ENCODE data around the gene DNAH8. TPM values are rescaled to one million over a fixed set of nuclear protein-coding genes. Genes with fewer than 3 reads are reported as not detected.

The DNAH8 gene
- total RNA-seq, 1 experiment from 2014 or later = 0.15 TPM

- CTCF ChIA-PET = no interaction called here
- intact Hi-C loops (cut with micrococcal nuclease) = no loop called here
- H3K9me3 ChIP-seq (ENCODE audit: low read length) = no peaks in the 10 kb centered on the region
- H3K9me2 ChIP-seq (replicated peaks; ENCODE audit: low read length) = no peaks in the 10 kb centered on the region
- no peak overlapping the region for H3K9ac ChIP-seq (ENCODE audit: low read length)
- no peaks in the 10 kb centered on the region for H3K4me1 ChIP-seq (ENCODE audit: insufficient read depth, low read length)
- DNase-seq = no peak
- peaks cover 78% of the 10 kb centered on the region for H3K27me3 ChIP-seq (ENCODE audit: low read length)
- H3K36me3 ChIP-seq (ENCODE audit: low read depth, low read length) = no peaks in the 10 kb centered on the region
- no peaks in the 10 kb centered on the region for H4K20me1 ChIP-seq (ENCODE audit: low read length)
- no peak overlapping the region for H3K27ac ChIP-seq (ENCODE audit: low read length)
- H3K4me2 ChIP-seq (ENCODE audit: low read length) = no peak overlapping the region
- H2AFZ ChIP-seq (ENCODE audit: low read length) = no peak overlapping the region
- POLR2A ChIA-PET (ENCODE audit: unreplicated experiment) = no interaction called here
- TF ChIP-seq EZH2phosphoT487 (IDR thresholded peaks at IDR 0.05; ENCODE audit: borderline replicate concordance, low read length) (no peak), EZH2 (IDR thresholded peaks at IDR 0.05; ENCODE audit: low read length, unreplicated experiment) (no peak), CTCF (conservative IDR thresholded peaks at IDR 0.05; ENCODE audit: low read depth, low read length) (no peak)
- H3F3A ChIP-seq (ENCODE audit: low read length, unreplicated experiment) = no peaks in the 10 kb centered on the region
- H3K79me2 ChIP-seq (ENCODE audit: low read length) = no peaks in the 10 kb centered on the region
- BruUV-seq (replicated peaks) = no TSS peak
- ATAC-seq = no peak
- no peak overlapping the region for H3K4me3 ChIP-seq (ENCODE audit: low read length)
These were observed 289.7 kb downstream of the DNAH8 start for GRCh38 chr6:39004801-39005200.

GRCh38 chr6:39005774-39006173, 290.7 kb downstream of the DNAH8 start:
- ChIA-PET POLR2A (ENCODE audit: unreplicated experiment) (no interaction called here), CTCF (no interaction called here)
- BruUV-seq (replicated peaks) = no TSS peak
- Histone ChIP-seq H3K4me3 (ENCODE audit: low read length) (no peak overlapping the region), H3K36me3 (ENCODE audit: low read depth, low read length) (no peaks in the 10 kb centered on the region), H3K9me3 (ENCODE audit: low read length) (no peaks in the 10 kb centered on the region), H4K20me1 (ENCODE audit: low read length) (no peaks in the 10 kb centered on the region), H3K27me3 (ENCODE audit: low read length) (peaks cover 72% of the 10 kb centered on the region), H3K27ac (ENCODE audit: low read length) (no peak overlapping the region), H3K9ac (ENCODE audit: low read length) (no peak overlapping the region), H3K9me2 (replicated peaks; ENCODE audit: low read length) (no peaks in the 10 kb centered on the region), H3K4me1 (ENCODE audit: insufficient read depth, low read length) (no peaks in the 10 kb centered on the region), H3K79me2 (ENCODE audit: low read length) (no peaks in the 10 kb centered on the region), H3F3A (ENCODE audit: low read length, unreplicated experiment) (no peaks in the 10 kb centered on the region), H2AFZ (ENCODE audit: low read length) (no peak overlapping the region), H3K4me2 (ENCODE audit: low read length) (no peak overlapping the region)
- intact Hi-C loops (cut with micrococcal nuclease) = no loop called here
- TF ChIP-seq EZH2phosphoT487 (IDR thresholded peaks at IDR 0.05; ENCODE audit: borderline replicate concordance, low read length) (no peak), CTCF (conservative IDR thresholded peaks at IDR 0.05; ENCODE audit: low read depth, low read length) (no peak)
- no peak for ATAC-seq
- no peak for DNase-seq

- H3K4me3 ChIP-seq (ENCODE audit: low read length) = no peak overlapping the region
- CTCF ChIA-PET = no interaction called here
- intact Hi-C loops (cut with micrococcal nuclease) = no loop called here
These were observed 292.5 kb downstream of the DNAH8 start for GRCh38 chr6:39007575-39007974.

More at GRCh38 chr6:39007575-39007974, 292.5 kb downstream of the DNAH8 start:
- Histone ChIP-seq H3K4me1 (ENCODE audit: insufficient read depth, low read length) (no peaks in the 10 kb centered on the region), H3K9me3 (ENCODE audit: low read length) (no peaks in the 10 kb centered on the region), H3K79me2 (ENCODE audit: low read length) (no peaks in the 10 kb centered on the region), H3K9ac (ENCODE audit: low read length) (no peak overlapping the region), H4K20me1 (ENCODE audit: low read length) (no peaks in the 10 kb centered on the region), H3K27ac (ENCODE audit: low read length) (no peak overlapping the region), H3K4me2 (ENCODE audit: low read length) (no peak overlapping the region), H3F3A (ENCODE audit: low read length, unreplicated experiment) (no peaks in the 10 kb centered on the region), H3K27me3 (ENCODE audit: low read length) (peaks cover 68% of the 10 kb centered on the region), H2AFZ (ENCODE audit: low read length) (no peak overlapping the region), H3K9me2 (replicated peaks; ENCODE audit: low read length) (no peaks in the 10 kb centered on the region), H3K36me3 (ENCODE audit: low read depth, low read length) (no peaks in the 10 kb centered on the region)
- TF ChIP-seq EZH2phosphoT487 (IDR thresholded peaks at IDR 0.05; ENCODE audit: borderline replicate concordance, low read length) (no peak), EZH2 (IDR thresholded peaks at IDR 0.05; ENCODE audit: low read length, unreplicated experiment) (no peak), CTCF (conservative IDR thresholded peaks at IDR 0.05; ENCODE audit: low read depth, low read length) (no peak)
- no peak for DNase-seq
- no peak for ATAC-seq
- BruUV-seq (replicated peaks) = no TSS peak
- POLR2A ChIA-PET (ENCODE audit: unreplicated experiment) = no interaction called here
